Psoas muscle (tissue), 8 donors: Measurements from ENCODE around the gene SLC22A14. TPM values are rescaled to one million over a fixed set of nuclear protein-coding genes. Genes with fewer than 3 reads are reported as not detected.
A peak's percentile ranks its signal among the peaks of the same experiment; 100 is the strongest.

Experiments used
- ATAC-seq, 4 donors: fragments of 200-7000 bp; cut with Tn5 transposase; one replicate each; pipeline ENCODE4 v1.9.1; 2020; ENCODE audit warnings: moderate library complexity in 3 of 4, mild to moderate bottlenecking in 2 of 4
- DNase-seq, 2 donors: peaks; one replicate each; pipeline ENCODE4 v3.0.0-alpha.2; 2020
- H3K27ac ChIP-seq: fragments of 200-600 bp; one replicate; pipeline ENCODE4 v1.8.0; 2022
- H3K27me3 ChIP-seq, 3 donors: fragments of 200-600 bp in 1 of 3; one replicate each; pipeline versions ENCODE4 v1.6.1 to v1.8.0; 2013 to 2022; ENCODE audit warnings: low read length in 2 of 3, mild to moderate bottlenecking in 2 of 3, moderate library complexity in 1 of 3; ENCODE audit not compliant: insufficient read depth in 3 of 3
- H3K36me3 ChIP-seq, 2 donors: fragments of 200-600 bp in 1 of 2; one replicate each; pipeline versions ENCODE4 v1.6.1 to v1.8.0; 2013 to 2022; ENCODE audit warnings: low read depth in 1 of 2, mild to moderate bottlenecking in 1 of 2, moderate library complexity in 1 of 2; ENCODE audit not compliant: insufficient read depth in 1 of 2
- H3K4me1 ChIP-seq: fragments of 200-600 bp; one replicate; pipeline ENCODE4 v1.8.0; 2022
- H3K4me3 ChIP-seq: fragments of 200-600 bp; one replicate; pipeline ENCODE4 v1.8.0; 2022; ENCODE audit warnings: mild to moderate bottlenecking
- H3K9me3 ChIP-seq: fragments of 200-600 bp; one replicate; pipeline ENCODE4 v1.8.0; 2022
- WGBS, 3 donors: extraction: QIAGEN DNeasy Blood & Tissue Kit; methylation state at CpG; one replicate each; pipeline versions ENCODE4 v1.1.6 to v1.1.7; 2013; 5-methylcytosine and 5-hydroxymethylcytosine counted together
- intact Hi-C, 2 donors: fragments of 100-400 bp; cut with DNase I; formaldehyde crosslinking; loops; one replicate each; pipeline versions ENCODE4 v1.11.0 to v1.14.2; 2022
- polyA plus RNA-seq, 3 donors: library from polyadenylated mRNA; stranded (reverse); fragments of 200-250 nt; gene quantifications; one replicate each; pipeline ENCODE4 v1.2.3, GENCODE V29; 2013
- total RNA-seq, 4 donors: library from RNA; stranded (reverse); fragmentation: NEBNext Ultra II Directional in 2 of 4; extraction: Animal tissue kit (Norgen Biotek cat#: 25700) in 2 of 4; gene quantifications; one replicate each; pipeline versions ENCODE4 v1.2.1 to v1.2.4, GENCODE V29; 2021 to 2023
- TF ChIP-seq, protein P1 (sequence below): fragments of 200-600 bp; IDR thresholded peaks from one replicate; pipeline ENCODE4 v1.8.0; 2022; ENCODE audit warnings: antibody characterized with exemption
- donor health status: healthy with polysubstance abuse.
- donor health status: DM: no; HTN: no; CAD: no; lungs with moderate emphysema.
- donor health status: Bipolar disorder and iron deficiency.
- donor health status: healthy.
- donor health status: DM: yes; HTN: yes; CAD: no.
- donor health status: DM: no; HTN: no; CAD: no.
- donor health status: DM: no; HTN: no; CAD: no.
- donor health status: DM: yes; HTN: yes; CAD: no.

SLC22A14 gene
- total and polyA plus RNA-seq, 7 donors, result 0.08 to 0.64 (median 0.26) TPM

- intact Hi-C loops, result no loop called here
- whole genome bisulfite sequencing, 3 donors, result 89 to 96% (median 92%) methylated on average over 1 of the region's 1 CpG
- TF ChIP-seq, protein P1, sequence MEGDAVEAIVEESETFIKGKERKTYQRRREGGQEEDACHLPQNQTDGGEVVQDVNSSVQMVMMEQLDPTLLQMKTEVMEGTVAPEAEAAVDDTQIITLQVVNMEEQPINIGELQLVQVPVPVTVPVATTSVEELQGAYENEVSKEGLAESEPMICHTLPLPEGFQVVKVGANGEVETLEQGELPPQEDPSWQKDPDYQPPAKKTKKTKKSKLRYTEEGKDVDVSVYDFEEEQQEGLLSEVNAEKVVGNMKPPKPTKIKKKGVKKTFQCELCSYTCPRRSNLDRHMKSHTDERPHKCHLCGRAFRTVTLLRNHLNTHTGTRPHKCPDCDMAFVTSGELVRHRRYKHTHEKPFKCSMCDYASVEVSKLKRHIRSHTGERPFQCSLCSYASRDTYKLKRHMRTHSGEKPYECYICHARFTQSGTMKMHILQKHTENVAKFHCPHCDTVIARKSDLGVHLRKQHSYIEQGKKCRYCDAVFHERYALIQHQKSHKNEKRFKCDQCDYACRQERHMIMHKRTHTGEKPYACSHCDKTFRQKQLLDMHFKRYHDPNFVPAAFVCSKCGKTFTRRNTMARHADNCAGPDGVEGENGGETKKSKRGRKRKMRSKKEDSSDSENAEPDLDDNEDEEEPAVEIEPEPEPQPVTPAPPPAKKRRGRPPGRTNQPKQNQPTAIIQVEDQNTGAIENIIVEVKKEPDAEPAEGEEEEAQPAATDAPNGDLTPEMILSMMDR, result no peak
- no peaks in the 10 kb centered on the region for H3K4me1 ChIP-seq
- H3K27me3 ChIP-seq, result no peaks in the 10 kb centered on the region
- ATAC-seq (no peak), DNase-seq (no peak)
- H3K9me3 ChIP-seq, result no peaks in the 10 kb centered on the region
- H3K4me3 ChIP-seq, result no peak overlapping the region
- H3K27ac ChIP-seq, result no peak overlapping the region
- H3K36me3 ChIP-seq, result no peaks in the 10 kb centered on the region
Measured at GRCh38 chr3:38311476-38311875, 29.4 kb downstream of the SLC22A14 start.

DNA sequence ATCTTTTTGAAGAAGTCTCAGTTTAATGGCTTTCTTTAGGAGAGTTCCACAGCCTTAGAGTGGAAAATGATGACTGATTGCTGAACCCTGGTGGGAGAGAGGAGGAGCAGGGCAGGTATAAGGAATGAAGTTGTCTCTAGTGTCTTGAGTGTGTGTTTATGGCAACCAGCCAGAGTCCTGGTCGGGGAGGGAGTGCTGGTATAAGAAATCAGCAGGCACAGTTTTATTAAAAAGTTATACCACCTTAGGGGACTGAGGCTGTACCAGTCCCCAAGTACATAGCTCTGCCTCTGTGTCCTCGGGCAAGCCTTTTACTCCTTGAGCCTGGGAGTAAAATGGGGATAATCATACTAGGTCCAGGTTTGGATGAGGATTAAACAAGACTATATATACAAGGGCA is 29.8 kb downstream of the SLC22A14 start:
- TF ChIP-seq, protein P1, result no peak
- no peak for ATAC-seq
- Histone ChIP-seq H3K4me1 (no peaks in the 10 kb centered on the region), H3K27ac (no peak overlapping the region), H3K27me3 (no peaks in the 10 kb centered on the region), H3K36me3 (no peaks in the 10 kb centered on the region), H3K4me3 (no peak overlapping the region), H3K9me3 (no peaks in the 10 kb centered on the region)
- intact Hi-C loops, result no loop called here
- DNase-seq, result no peak
- WGBS, 3 donors, result 65 to 77% (median 69%) methylated on average over 2 of the region's 2 CpGs

DNA sequence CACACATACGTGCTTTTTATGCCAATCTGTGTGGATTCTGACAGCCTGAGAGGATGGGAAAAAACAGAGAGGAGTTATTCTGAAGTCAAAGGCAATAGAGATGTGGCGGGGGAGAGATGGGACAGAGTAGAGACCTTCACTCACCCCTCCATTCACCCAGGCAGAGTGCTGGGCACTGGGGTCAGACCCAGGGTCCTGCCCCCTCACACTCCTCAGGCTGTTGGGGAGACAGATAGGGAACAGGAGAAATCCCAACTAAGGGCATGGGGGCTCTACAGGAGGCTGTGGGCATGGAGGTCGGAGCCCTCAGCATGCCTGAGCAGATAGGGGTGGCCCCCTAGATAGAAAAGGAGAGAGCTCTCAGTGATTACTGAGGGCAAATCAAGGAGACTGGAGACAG is 30.3 kb downstream of the SLC22A14 start:
- ATAC-seq (no peak), DNase-seq (no peak)
- Histone ChIP-seq H3K36me3 (no peaks in the 10 kb centered on the region), H3K27me3 (no peaks in the 10 kb centered on the region), H3K4me3 (no peak overlapping the region), H3K4me1 (no peaks in the 10 kb centered on the region), H3K9me3 (no peaks in the 10 kb centered on the region), H3K27ac (no peak overlapping the region)
- intact Hi-C loops, result no loop called here
- 92 to 98% (median 96%) methylated on average over 3 of the region's 3 CpGs for WGBS, 3 donors
- TF ChIP-seq, protein P1, result no peak

- Histone ChIP-seq H3K4me1 (no peaks in the 10 kb centered on the region), H3K27me3 (no peaks in the 10 kb centered on the region), H3K27ac (no peak overlapping the region), H3K9me3 (no peaks in the 10 kb centered on the region), H3K4me3 (no peak overlapping the region), H3K36me3 (no peaks in the 10 kb centered on the region)
- intact Hi-C loops, result no loop called here
- ATAC-seq (peak; percentile 30 to 76 (median 56)), DNase-seq (no peak)
- TF ChIP-seq, protein P1, result no peak
- WGBS, 3 donors, result 33 to 67% (median 53%) methylated on average over 4 to 5 of the region's 5 CpGs
Measured at GRCh38 chr3:38313263-38313662, 31.2 kb downstream of the SLC22A14 start.

DNA sequence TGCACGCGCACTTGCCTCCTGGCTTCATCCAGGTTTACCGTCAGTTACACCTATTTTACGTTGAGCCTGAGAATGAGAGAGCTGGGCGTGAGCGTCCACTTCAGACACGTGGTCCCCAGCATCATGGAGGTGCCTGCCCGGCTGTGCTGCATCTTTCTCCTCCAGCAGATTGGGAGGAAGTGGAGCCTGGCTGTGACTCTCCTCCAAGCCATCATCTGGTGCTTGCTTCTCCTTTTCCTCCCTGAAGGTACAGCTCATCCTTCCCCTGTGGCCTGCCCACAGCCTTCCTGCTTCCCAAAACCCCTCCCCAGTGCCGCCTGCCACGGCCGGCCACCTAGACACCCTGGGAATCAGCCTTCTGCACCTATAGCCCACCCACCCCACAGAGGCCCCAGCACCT is 31.6 kb downstream of the SLC22A14 start:
- TF ChIP-seq, protein P1, result no peak
- Histone ChIP-seq H3K36me3 (no peaks in the 10 kb centered on the region), H3K27me3 (no peaks in the 10 kb centered on the region), H3K4me1 (no peaks in the 10 kb centered on the region), H3K4me3 (no peak overlapping the region), H3K9me3 (no peaks in the 10 kb centered on the region), H3K27ac (no peak overlapping the region)
- WGBS, 3 donors, result 81 to 82% (median 81%) methylated on average over 11 of the region's 11 CpGs
- intact Hi-C loops, result no loop called here
- ATAC-seq, result no peak
- DNase-seq, result no peak
